Measurements from ENCODE around the gene EPO. TPM values are rescaled to one million over a fixed set of nuclear protein-coding genes. Genes with fewer than 3 reads are reported as not detected.

EPO gene
- total RNA-seq, 4 donors from 2014 or later, result not detected

DNA sequence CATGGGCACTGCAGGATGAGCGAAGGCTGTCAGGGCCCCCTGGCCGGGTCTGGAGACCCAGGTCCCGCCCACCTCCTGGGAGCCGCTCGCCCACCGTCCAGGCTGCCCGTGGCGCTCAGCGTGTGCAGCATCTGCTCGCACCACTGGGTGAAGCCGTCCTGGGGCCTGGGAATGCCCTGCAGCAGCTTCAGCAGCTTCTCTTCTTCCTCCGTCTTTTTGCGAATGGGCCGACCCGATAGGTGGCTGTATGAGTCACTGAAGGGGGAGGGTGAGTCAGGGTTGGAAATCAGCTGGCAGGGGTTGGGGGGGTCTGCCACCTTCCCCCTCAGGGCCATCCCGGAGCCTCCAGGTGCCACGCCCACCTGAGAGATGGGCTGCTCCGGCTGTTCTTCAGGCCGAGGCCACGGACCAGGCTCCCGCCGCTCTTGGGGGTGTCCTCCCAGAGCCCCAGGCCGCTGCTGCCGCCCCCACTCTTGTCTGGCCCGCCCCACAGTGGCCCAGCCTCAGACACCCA, 38.0 kb upstream of the EPO start:
- Histone ChIP-seq H3K9me3 (no peaks in the 10 kb centered on the region), H3K27ac (no peak overlapping the region), H3K4me3 (no peak overlapping the region), H3K27me3 (no peaks in the 10 kb centered on the region), H3K4me1 (peaks cover 0 to 7% (median 0%) of the 10 kb centered on the region in 4 donors), H3K36me3 (peaks cover 0 to 67% (median 28%) of the 10 kb centered on the region in 4 donors)
- intact Hi-C loops (cut with DNase I; ENCODE audit: low total_unique reads) (no loop called here), in situ Hi-C loops (cut with MboI; ENCODE audit: low pct_ligation_motif_present in 1 of 4, low pct_unique_long_range_greater_than_20kb in 1 of 4, low sequenced_read_pairs in 3 of 4) (loop anchor here in 3 of 4 donors (25.0 kb wide), 2 partner anchors 95 to 220 kb away; partner anchors contain the start of genes SPACDR (in 2 of the 3), FBXO24 (in 1 of the 3) and LRCH4 (in 1 of the 3))
- peak; percentile 8 for DNase-seq
- 77% methylated on average over 13 of the region's 25 CpGs; no CpG with 5 or more reads in 1 of the 2 donors for WGBS, 2 donors (ENCODE audit: low coverage in 1 of 2)
- TF ChIP-seq, protein P1, sequence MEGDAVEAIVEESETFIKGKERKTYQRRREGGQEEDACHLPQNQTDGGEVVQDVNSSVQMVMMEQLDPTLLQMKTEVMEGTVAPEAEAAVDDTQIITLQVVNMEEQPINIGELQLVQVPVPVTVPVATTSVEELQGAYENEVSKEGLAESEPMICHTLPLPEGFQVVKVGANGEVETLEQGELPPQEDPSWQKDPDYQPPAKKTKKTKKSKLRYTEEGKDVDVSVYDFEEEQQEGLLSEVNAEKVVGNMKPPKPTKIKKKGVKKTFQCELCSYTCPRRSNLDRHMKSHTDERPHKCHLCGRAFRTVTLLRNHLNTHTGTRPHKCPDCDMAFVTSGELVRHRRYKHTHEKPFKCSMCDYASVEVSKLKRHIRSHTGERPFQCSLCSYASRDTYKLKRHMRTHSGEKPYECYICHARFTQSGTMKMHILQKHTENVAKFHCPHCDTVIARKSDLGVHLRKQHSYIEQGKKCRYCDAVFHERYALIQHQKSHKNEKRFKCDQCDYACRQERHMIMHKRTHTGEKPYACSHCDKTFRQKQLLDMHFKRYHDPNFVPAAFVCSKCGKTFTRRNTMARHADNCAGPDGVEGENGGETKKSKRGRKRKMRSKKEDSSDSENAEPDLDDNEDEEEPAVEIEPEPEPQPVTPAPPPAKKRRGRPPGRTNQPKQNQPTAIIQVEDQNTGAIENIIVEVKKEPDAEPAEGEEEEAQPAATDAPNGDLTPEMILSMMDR (IDR thresholded peaks at IDR 0.05), result no peak
- TF ChIP-seq POLR2A (IDR thresholded peaks at IDR 0.05) (no peak), POLR2AphosphoS5 (IDR thresholded peaks at IDR 0.05) (no peak), EP300 (IDR thresholded peaks at IDR 0.05; ENCODE audit: low read depth) (no peak)

DNA sequence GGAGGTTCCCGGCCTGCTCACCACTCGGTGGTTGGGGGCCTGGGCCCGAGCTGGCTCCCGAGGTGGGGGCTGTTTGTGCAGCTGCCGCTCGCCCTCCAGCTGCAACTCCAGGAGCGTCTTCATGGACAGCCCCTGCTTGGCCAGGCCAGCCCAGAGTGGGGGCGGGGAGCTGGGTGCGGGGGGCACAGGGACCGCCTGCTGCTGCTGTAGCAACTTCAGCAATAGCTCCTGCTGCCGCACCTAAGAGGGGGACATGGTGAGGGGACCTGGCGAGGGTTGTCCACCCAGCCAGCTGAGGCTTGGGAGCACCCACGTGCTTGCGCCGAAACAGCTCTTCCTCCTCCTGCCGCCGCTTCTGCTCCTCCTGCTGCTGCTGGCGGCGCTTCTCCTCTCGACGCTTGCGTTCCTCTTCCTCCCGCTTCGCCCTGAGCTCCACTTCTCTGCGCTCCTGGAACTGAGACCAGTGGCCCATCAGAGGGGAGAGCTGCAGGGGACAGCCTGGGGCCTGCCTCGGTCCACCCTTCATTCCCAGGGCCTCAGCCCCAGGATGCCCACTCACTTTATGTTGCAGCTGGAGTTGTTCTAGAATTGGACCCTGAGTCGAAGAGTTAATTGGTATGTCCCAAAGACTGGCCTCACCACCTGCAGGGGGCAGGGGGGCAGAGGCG, 37.1 kb upstream of the EPO start:
- H3K27me3 ChIP-seq, result no peaks in the 10 kb centered on the region
- TF ChIP-seq, protein P1 (IDR thresholded peaks at IDR 0.05), result no peak
- TF ChIP-seq POLR2AphosphoS5 (IDR thresholded peaks at IDR 0.05) (no peak), EP300 (IDR thresholded peaks at IDR 0.05; ENCODE audit: low read depth) (no peak), POLR2A (IDR thresholded peaks at IDR 0.05) (no peak)
- in situ Hi-C loops (cut with MboI; ENCODE audit: low pct_ligation_motif_present in 1 of 4, low pct_unique_long_range_greater_than_20kb in 1 of 4, low sequenced_read_pairs in 3 of 4) (loop anchor here in 3 of 4 donors (25.0 kb wide), 2 partner anchors 96 to 221 kb away; partner anchors contain the start of genes SPACDR (in 2 of the 3), FBXO24 (in 1 of the 3) and LRCH4 (in 1 of the 3)), intact Hi-C loops (cut with DNase I; ENCODE audit: low total_unique reads) (no loop called here)
- H3K36me3 ChIP-seq, result peaks cover 0 to 69% (median 25%) of the 10 kb centered on the region in 4 donors
- H3K9me3 ChIP-seq, result no peaks in the 10 kb centered on the region
- H3K27ac ChIP-seq, result no peak overlapping the region
- no peak overlapping the region for H3K4me3 ChIP-seq
- peaks cover 0 to 7% (median 0%) of the 10 kb centered on the region in 4 donors for H3K4me1 ChIP-seq
- 88% methylated on average over 28 of the region's 28 CpGs; no CpG with 5 or more reads in 1 of the 2 donors for WGBS, 2 donors (ENCODE audit: low coverage in 1 of 2)
- DNase-seq, result no peak

DNA sequence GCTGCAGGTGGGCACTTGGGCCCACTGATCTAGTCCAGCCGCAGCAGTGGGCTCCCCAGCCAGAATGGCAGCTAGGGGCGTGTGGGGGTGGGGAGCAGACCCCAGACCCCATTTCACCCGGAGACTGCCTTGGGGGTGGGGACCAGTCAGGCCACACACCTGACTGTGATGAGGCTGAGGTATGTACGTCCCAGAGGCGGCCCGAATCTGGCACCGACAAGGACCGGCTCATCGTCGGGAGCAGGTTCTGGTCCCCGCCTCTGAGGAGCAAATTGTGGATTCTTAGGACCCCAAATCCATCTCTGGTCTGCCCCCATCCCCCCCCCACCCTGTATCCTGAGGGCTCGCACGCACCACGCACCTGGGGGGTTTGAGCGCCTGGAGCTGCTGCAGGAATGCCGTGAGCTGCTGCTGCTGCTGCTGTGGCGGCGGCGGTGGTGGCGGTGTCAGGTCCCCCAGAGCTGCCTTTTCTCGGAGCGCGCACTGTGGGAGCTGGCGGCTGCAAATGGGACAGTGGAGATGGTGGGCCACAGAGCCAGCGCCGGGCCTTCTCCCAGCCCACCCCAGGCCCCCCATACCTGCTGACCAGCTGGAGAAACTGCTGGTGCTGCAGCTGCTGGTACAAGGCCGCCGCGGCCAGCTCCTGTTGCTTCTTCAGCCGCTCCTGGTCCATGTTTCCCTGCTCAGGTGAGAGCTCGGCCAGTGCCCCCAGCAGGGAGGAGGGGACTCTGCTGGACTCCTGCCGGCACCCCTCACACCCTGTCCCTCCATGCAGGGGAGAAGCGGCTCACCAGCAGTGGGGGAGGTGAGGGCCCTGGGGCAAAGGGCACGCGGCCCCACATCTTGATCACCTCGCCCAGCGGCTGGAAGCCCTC, 36.4 kb upstream of the EPO start:
- Histone ChIP-seq H3K36me3 (peaks cover 0 to 62% (median 20%) of the 10 kb centered on the region in 4 donors), H3K4me1 (peaks cover 0 to 7% (median 0%) of the 10 kb centered on the region in 4 donors)

More for the DNA sequence above, 36.4 kb upstream of the EPO start:
- no peak for TF ChIP-seq POLR2AphosphoS5 (IDR thresholded peaks at IDR 0.05)
- no peak for TF ChIP-seq EP300 (IDR thresholded peaks at IDR 0.05; ENCODE audit: low read depth)
- TF ChIP-seq, protein P1 (IDR thresholded peaks at IDR 0.05), result no peak
- TF ChIP-seq POLR2A (IDR thresholded peaks at IDR 0.05), result no peak
- H3K9me3 ChIP-seq, result no peaks in the 10 kb centered on the region
- H3K4me3 ChIP-seq, result no peak overlapping the region
- H3K27me3 ChIP-seq, result no peaks in the 10 kb centered on the region
- intact Hi-C loops (cut with DNase I; ENCODE audit: low total_unique reads) (no loop called here), in situ Hi-C loops (cut with MboI; ENCODE audit: low pct_ligation_motif_present in 1 of 4, low pct_unique_long_range_greater_than_20kb in 1 of 4, low sequenced_read_pairs in 3 of 4) (loop anchor here in 3 of 4 donors (25.0 kb wide), 2 partner anchors 97 to 222 kb away; partner anchors contain the start of genes SPACDR (in 2 of the 3), FBXO24 (in 1 of the 3) and LRCH4 (in 1 of the 3))
- H3K27ac ChIP-seq, result no peak overlapping the region
- 95% methylated on average over 27 of the region's 37 CpGs; no CpG with 5 or more reads in 1 of the 2 donors for WGBS, 2 donors (ENCODE audit: low coverage in 1 of 2)
- DNase-seq, result no peak

All from transverse colon (tissue), 4 donors.